Mammary epithelial cell (primary cell): ENCODE data around the gene PTX4.

Experiments used
- EZH2 ChIP-seq: IDR thresholded peaks from 2 replicates; pipeline ENCODE4 v1.6.1; 2012; ENCODE audit warnings: low read length, inconsistent platforms, borderline replicate concordance
- TF ChIP-seq, protein P1 (sequence below), 2 donors: IDR thresholded peaks in 1 of 2; conservative IDR thresholded peaks in 1 of 2; 2 replicates each; pipeline ENCODE4 v1.5.1; 2011 to 2012; ENCODE audit warnings: inconsistent platforms in 2 of 2, low read length in 2 of 2, mild to moderate bottlenecking in 2 of 2, control low read depth in 1 of 2, low read depth in 1 of 2; ENCODE audit not compliant: insufficient read depth in 1 of 2; ENCODE audit errors: extremely low read depth in 1 of 2

DNA sequence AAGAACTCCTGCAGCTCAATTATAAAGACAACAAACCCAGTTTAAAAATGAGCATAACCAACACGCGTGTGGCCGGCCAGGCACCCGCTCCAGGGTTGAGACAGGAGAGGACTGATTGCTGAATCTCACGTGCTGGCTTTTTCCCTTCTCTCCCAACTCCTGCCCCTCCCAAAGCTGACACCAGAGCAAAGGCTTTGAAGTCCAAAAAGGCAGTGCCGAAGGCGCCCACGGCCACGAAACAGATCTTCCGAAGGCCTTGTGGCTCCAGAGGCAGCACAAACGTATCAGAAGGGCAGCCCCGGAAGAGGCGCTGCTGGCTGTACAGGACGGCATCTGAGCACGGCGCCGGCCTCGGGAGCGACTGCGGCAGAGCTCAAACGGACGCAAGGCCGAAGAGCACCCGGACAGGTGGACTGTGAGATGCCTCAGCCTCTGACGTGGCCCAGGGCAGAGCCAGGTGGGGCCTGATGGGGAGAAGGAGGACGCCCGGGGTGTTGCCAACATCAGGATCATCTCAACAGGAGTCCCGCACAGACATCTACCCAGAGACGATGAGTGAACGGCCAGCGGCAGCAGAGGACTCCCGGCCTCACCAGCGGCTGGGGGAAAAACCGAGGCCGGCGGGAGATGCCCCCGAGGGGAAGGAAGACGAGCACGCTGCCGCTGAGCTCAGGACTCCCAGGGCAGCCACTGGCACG, 24.4 kb downstream of the PTX4 start:
- TF ChIP-seq, protein P1, sequence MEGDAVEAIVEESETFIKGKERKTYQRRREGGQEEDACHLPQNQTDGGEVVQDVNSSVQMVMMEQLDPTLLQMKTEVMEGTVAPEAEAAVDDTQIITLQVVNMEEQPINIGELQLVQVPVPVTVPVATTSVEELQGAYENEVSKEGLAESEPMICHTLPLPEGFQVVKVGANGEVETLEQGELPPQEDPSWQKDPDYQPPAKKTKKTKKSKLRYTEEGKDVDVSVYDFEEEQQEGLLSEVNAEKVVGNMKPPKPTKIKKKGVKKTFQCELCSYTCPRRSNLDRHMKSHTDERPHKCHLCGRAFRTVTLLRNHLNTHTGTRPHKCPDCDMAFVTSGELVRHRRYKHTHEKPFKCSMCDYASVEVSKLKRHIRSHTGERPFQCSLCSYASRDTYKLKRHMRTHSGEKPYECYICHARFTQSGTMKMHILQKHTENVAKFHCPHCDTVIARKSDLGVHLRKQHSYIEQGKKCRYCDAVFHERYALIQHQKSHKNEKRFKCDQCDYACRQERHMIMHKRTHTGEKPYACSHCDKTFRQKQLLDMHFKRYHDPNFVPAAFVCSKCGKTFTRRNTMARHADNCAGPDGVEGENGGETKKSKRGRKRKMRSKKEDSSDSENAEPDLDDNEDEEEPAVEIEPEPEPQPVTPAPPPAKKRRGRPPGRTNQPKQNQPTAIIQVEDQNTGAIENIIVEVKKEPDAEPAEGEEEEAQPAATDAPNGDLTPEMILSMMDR (conservative IDR thresholded peaks at IDR 0.05 in 1 of 2, IDR thresholded peaks at IDR 0.05 in 1 of 2; ENCODE audit: extremely low read depth in 1 of 2, insufficient read depth in 1 of 2, low read depth in 1 of 2, low read length in 2 of 2) = no peak
- TF ChIP-seq EZH2 = no peak
